Smooth muscle cell (in vitro differentiated cells): ENCODE data around the gene SRPK3. TPM values are rescaled to one million over a fixed set of nuclear protein-coding genes. Genes with fewer than 3 reads are reported as not detected.

Experiments
- DNase-seq: peaks from one replicate; lab custom pipeline; 2025; ENCODE audit not compliant: unreplicated experiment; lab: John Stamatoyannopoulos, UW
- H2AFZ ChIP-seq: fragments of 200-600 bp; sonication (generic); 2 replicates; pipeline ENCODE4 v1.6.0; 2016; ENCODE audit warnings: antibody characterized with exemption, low read depth, mild to moderate bottlenecking
- H3F3A ChIP-seq: fragments of 200-600 bp; sonication (generic); 2 replicates; pipeline ENCODE4 v1.6.0; 2017; ENCODE audit warnings: antibody characterized with exemption, low read depth
- H3K27ac ChIP-seq: fragments of 200-600 bp; sonication (generic); 2 replicates; pipeline ENCODE4 v1.5.1; 2016; ENCODE audit warnings: low read depth, mild to moderate bottlenecking
- H3K27me3 ChIP-seq: fragments of 200-600 bp; sonication (generic); 2 replicates; pipeline ENCODE4 v1.6.1; 2016; ENCODE audit warnings: low read depth, mild to moderate bottlenecking
- H3K36me3 ChIP-seq: fragments of 200-600 bp; sonication (generic); 2 replicates; pipeline ENCODE4 v1.5.1; 2016; ENCODE audit warnings: low read depth
- H3K4me1 ChIP-seq: fragments of 200-600 bp; sonication (generic); 2 replicates; pipeline ENCODE4 v1.5.1; 2016; ENCODE audit warnings: low read depth
- H3K4me2 ChIP-seq: fragments of 200-600 bp; sonication (generic); 2 replicates; pipeline ENCODE4 v1.6.0; 2016; ENCODE audit warnings: mild to moderate bottlenecking
- H3K4me3 ChIP-seq: fragments of 200-600 bp; sonication (generic); 2 replicates; pipeline ENCODE4 v1.5.1; 2016; ENCODE audit warnings: mild to moderate bottlenecking
- H3K79me2 ChIP-seq: fragments of 200-600 bp; sonication (generic); 2 replicates; pipeline ENCODE4 v1.6.0; 2016; ENCODE audit warnings: low read depth, mild to moderate bottlenecking
- H3K9ac ChIP-seq: fragments of 200-600 bp; sonication (generic); 2 replicates; pipeline ENCODE4 v1.6.0; 2016; ENCODE audit warnings: low read depth
- H3K9me3 ChIP-seq: fragments of 200-600 bp; sonication (generic); replicated peaks from 2 replicates; pipeline ENCODE4 v1.5.1; 2016; ENCODE audit warnings: low read depth
- H4K20me1 ChIP-seq: fragments of 200-600 bp; sonication (generic); 2 replicates; pipeline ENCODE4 v1.6.0; 2016; ENCODE audit warnings: low read depth
- CTCF ChIP-seq: fragments of 200-600 bp; sonication (generic); IDR thresholded peaks from 2 replicates; pipeline ENCODE4 v1.5.1; 2017; ENCODE audit warnings: borderline replicate concordance, mild to moderate bottlenecking, antibody characterized with exemption; ENCODE audit not compliant: insufficient read depth, poor library complexity, severe bottlenecking
- WGBS: methylation state at CpG from one replicate; pipeline ENCODE4 v1.1.7; 2016; ENCODE audit warnings: low lambda C conversion rate; 5-methylcytosine and 5-hydroxymethylcytosine counted together
- polyA plus RNA-seq: library from polyadenylated mRNA; unstranded; fragments of >200 nt; fragmentation: Nextera tagmentation; extraction: Ambion mirVana; gene quantifications from 2 replicates; pipeline ENCODE4 v1.2.1, GENCODE V29; 2016
- total RNA-seq: library from RNA; depleted of rRNA; stranded (reverse); fragments of >200 nt; gene quantifications from 2 replicates; pipeline ENCODE4 v1.2.3, GENCODE V29; 2014

SRPK3 gene
- total and polyA plus RNA-seq, 2 experiments from 2014 or later = 0.05 TPM; not detected in 1

GRCh38 chrX:153782313-153782712 is 1.5 kb downstream of the SRPK3 start:
- no peaks in the 10 kb centered on the region for H3K27me3 ChIP-seq
- H3K36me3 ChIP-seq = no peaks in the 10 kb centered on the region
- no peak for DNase-seq
- TF ChIP-seq CTCF = no peak
- WGBS = 86% methylated on average over 11 of the region's 11 CpGs
- H3K9ac ChIP-seq = no peak overlapping the region
- H3K27ac ChIP-seq = no peak overlapping the region
- no peaks in the 10 kb centered on the region for H3F3A ChIP-seq
- no peak overlapping the region for H2AFZ ChIP-seq
- H3K4me2 ChIP-seq = no peak overlapping the region
- H3K4me3 ChIP-seq = no peak overlapping the region
- no peaks in the 10 kb centered on the region for H4K20me1 ChIP-seq
- no peaks in the 10 kb centered on the region for H3K4me1 ChIP-seq
- no peaks in the 10 kb centered on the region for H3K79me2 ChIP-seq
- H3K9me3 ChIP-seq = no peaks in the 10 kb centered on the region

GRCh38 chrX:153782871-153783270 is 2.0 kb downstream of the SRPK3 start:
- Histone ChIP-seq H3K4me2 (no peak overlapping the region), H3K36me3 (no peaks in the 10 kb centered on the region), H2AFZ (no peak overlapping the region), H4K20me1 (no peaks in the 10 kb centered on the region), H3K27me3 (no peaks in the 10 kb centered on the region), H3K79me2 (no peaks in the 10 kb centered on the region), H3K27ac (no peak overlapping the region), H3F3A (no peaks in the 10 kb centered on the region), H3K4me3 (no peak overlapping the region), H3K9me3 (no peaks in the 10 kb centered on the region), H3K9ac (no peak overlapping the region), H3K4me1 (no peaks in the 10 kb centered on the region)
- DNase-seq = no peak
- TF ChIP-seq CTCF = no peak
- WGBS = 90% methylated on average over 12 of the region's 14 CpGs

- H3K27ac ChIP-seq = no peak overlapping the region
- no peak overlapping the region for H2AFZ ChIP-seq
- H3K36me3 ChIP-seq = no peaks in the 10 kb centered on the region
- H4K20me1 ChIP-seq = no peaks in the 10 kb centered on the region
- no peak overlapping the region for H3K4me2 ChIP-seq
- no peaks in the 10 kb centered on the region for H3K27me3 ChIP-seq
- no peak overlapping the region for H3K9ac ChIP-seq
- DNase-seq = no peak
- no peaks in the 10 kb centered on the region for H3K4me1 ChIP-seq
- TF ChIP-seq CTCF = no peak
- 90% methylated on average over 23 of the region's 24 CpGs for WGBS
- H3F3A ChIP-seq = no peaks in the 10 kb centered on the region
- no peaks in the 10 kb centered on the region for H3K9me3 ChIP-seq
- H3K79me2 ChIP-seq = no peaks in the 10 kb centered on the region
- no peak overlapping the region for H3K4me3 ChIP-seq
Observed at GRCh38 chrX:153783378-153784013, 2.7 kb downstream of the SRPK3 start.

GRCh38 chrX:153784325-153784967 is 3.6 kb downstream of the SRPK3 start:
- WGBS = 96% methylated on average over 16 of the region's 27 CpGs
- H3K4me1 ChIP-seq = no peaks in the 10 kb centered on the region
- H3K27ac ChIP-seq = no peak overlapping the region
- no peaks in the 10 kb centered on the region for H3K9me3 ChIP-seq
- no peaks in the 10 kb centered on the region for H3K79me2 ChIP-seq
- no peaks in the 10 kb centered on the region for H4K20me1 ChIP-seq
- H3K27me3 ChIP-seq = no peaks in the 10 kb centered on the region
- DNase-seq = no peak
- H3K9ac ChIP-seq = no peak overlapping the region
- no peak overlapping the region for H3K4me2 ChIP-seq
- no peak overlapping the region for H3K4me3 ChIP-seq
- H3F3A ChIP-seq = no peaks in the 10 kb centered on the region
- no peaks in the 10 kb centered on the region for H3K36me3 ChIP-seq
- TF ChIP-seq CTCF = no peak
- H2AFZ ChIP-seq = no peak overlapping the region
